Fibroblast of skin of scalp (primary cell): Measurements from ENCODE around the gene AAK1.
"Not testable (repeated sequence)": the region's sequence is repeated elsewhere in the genome, so short reads cannot be mapped to it uniquely, and the experiment has no call there.

Experiments used
- DNase-seq: peaks from one replicate; pipeline ENCODE4 v3.0.0-alpha.2; 2013

AAK1 gene

GRCh38 chr2:69481421-69481820 is 162.1 kb downstream of the AAK1 start:
- no peak for DNase-seq

GRCh38 chr2:69477627-69478026 is 165.9 kb downstream of the AAK1 start:
- DNase-seq = no peak

GRCh38 chr2:69474688-69475087 is 168.9 kb downstream of the AAK1 start:
- DNase-seq = no peak

- DNase-seq = no peak
These were observed 171.7 kb downstream of the AAK1 start for GRCh38 chr2:69471793-69472192.

- DNase-seq = no peak
These were observed 172.6 kb downstream of the AAK1 start for GRCh38 chr2:69470911-69471310.

GRCh38 chr2:69469784-69470183 is 173.8 kb downstream of the AAK1 start:
- DNase-seq = no peak

DNA sequence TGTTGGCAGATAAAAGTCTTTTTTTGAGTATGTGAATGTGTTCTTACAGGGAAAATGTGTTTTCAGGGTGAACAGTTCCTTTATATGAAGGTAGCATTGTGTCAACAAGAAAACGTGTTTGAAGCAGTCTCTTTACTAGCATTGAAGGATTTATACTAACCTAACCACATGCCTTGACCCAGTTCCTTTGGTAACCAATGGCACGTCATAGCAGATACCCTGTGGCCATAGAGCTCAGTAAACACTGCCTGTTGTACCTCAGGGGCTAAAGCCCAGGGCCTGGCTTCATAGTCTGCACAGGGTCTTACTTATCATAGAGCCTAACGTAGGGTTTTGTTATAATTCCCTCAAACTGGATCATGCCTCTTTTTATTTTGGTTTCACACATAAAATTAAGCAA is 174.2 kb downstream of the AAK1 start:
- DNase-seq = no peak

DNA sequence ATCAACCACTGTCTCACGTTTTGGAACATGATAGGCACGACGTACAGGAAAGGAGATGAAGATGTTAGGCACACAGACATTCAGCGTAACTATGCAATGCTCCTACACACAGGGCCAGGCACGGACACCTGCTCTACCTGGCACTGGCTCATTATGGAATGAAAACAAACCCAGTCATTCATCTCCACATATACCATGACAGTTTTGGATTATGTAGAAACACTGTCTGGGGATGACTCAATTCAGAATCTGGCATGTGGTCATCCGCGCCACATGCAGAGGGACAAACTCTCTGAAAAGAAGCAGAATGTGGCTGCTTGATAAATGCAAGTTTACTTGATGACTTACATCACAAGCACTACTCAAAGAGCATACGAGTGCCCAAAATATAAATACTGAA is 176.8 kb downstream of the AAK1 start:
- no peak for DNase-seq

DNA sequence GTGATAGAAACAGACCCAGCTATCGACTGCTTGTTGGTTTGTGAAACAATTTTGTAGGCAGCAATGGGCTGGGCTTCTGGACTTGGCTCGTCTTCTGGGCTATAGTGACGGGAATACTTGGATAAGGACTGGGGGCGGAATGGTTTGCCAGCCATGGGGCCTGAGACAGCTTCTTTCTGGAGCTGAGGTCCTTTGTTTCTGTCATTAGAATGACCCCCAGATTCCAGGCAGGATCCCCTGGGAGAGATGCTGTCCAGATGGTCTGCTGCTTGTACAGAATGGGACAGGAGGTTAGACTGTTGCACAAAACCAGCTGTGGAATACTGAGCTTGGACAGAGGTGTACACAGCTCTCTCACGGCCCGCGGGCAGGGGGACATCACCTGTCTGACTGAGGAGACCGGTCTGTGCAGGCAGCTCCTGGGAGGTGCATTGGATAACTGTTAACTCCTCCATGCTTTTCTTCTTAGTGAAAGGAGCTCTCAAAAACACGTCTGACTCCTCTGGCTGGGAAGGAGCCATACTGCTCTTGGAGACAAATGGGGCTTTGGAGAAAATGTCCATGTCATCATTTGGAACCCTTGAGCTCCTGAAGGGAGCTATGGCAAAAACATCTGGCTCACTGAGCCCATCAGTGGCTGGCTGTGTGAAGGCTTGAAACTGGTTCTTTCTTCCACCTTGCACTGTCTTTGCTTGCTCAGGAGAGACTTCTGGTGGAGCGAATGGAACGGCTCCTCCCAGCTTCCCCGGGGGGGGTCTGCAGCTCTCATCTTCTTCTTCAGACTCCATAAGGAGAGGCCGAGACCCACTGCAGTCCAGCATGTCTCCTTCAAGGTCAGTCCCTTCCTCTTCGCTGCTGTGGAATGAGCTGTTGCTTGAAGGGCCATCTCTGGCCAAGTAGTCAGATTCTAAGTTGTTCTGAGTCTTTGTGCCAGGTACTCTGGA is 177.8 kb downstream of the AAK1 start:
- no peak for DNase-seq

GRCh38 chr2:69464575-69464974 is 179.0 kb downstream of the AAK1 start:
- DNase-seq = peak; percentile 15

DNA sequence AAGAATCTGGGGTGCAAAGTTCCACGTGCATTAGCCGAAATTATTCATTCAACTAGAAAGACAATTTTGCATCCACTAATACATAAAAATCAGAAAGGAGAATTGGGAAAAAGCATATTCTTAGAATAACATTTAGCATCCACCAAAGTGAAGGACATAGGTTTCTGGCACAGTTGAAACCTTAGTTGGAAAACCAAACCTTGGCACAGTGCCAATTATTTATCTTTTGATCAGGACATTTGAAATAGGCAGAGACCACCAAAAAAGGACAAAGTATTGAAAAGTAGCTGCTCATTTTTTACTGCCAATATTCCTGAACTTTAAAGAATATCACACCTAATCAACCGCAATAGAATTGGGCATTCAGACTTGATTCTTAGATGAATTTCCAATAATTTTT is 180.8 kb downstream of the AAK1 start:
- no peak for DNase-seq

DNA sequence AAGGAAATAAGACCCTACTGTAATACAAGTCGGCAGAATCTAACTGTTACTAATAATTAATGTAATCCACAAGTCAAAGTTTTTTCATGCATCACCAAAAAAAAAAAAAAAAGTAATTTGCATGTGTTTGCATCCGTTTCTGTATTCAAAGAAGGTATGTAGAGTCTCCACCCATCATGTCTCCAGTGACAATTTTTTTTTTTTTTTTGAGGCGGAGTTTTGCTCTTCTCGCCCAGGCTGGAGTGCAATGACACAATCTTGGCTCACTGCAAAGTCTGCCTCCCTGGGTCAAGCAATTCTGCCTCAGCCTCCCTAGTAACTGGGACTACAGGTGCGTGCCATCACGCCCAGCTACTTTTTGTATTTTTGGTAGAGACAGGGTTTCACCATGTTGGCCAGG is 182.1 kb downstream of the AAK1 start:
- DNase-seq = no peak

- DNase-seq = no peak
These were observed 183.6 kb downstream of the AAK1 start for GRCh38 chr2:69459936-69460335.

GRCh38 chr2:69456950-69457445 is 186.5 kb downstream of the AAK1 start:
- DNase-seq = no peak

DNA sequence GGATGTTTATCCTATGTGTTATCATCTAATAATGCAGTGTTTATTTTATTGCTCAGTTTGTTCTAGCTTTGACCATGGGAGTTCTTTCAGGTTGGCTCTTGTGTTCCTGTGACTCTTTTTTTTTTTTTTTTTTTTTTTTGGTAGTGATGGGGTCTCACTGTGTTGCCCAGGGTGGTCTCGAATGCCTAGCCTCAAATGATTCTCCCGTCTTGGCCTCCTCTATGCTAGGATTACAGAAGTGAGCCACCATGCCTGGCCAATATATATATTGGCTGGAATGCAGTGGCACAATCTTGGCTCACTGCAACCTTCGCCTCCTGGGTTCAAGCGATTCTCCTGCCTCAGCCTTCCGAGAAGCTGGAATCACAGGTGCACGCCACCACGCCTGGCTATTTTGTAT is 187.4 kb downstream of the AAK1 start:
- no peak for DNase-seq

DNA sequence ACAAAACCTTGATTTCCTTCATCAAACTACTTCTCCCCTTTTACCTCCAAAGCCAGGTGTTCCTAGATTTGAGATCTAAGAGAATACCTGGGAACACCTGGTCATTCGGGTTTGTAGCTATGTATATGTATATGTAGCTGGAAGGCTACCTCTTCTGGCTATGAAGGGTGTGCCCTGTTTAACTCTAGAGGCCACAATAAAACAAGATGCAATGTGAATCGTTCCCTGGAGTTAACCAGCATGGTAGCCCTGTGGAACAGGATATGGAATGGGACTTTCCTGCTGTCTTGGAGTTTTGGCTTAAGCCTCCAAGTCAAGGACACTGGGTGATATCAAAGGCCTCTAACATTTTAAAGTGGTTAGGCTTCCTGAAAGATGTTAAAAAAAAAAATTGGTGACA is 188.6 kb downstream of the AAK1 start:
- no peak for DNase-seq

DNA sequence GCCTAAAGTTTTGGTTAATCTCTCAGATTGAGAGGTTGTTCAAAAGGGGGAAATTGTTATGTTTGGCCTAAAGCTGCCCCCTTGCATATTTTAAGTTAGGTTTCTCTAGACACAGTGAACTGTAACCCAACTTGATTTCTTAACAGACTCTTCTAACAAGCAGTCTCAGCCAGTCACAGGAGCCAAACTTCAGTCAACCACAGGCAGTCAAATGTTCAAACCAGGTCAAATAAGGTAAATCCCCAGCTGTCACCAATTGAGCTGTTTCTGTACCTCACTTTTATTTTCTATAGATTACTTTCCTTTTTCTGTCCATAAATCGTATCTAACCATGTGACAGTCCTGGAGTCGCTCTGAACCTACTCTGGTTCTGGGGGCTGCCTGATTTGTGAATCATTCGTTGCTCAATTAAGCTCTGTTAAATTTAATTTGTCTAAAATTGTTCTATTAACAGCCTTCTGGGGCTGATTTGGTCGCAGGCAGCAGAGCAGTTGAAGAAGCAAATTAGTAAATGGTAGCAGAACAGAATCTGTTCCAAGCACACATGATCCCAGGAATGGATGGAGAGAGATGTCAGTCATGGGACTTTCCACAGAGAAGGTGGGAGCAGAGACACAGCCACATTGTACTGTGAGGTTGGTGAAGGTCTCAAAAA is 189.9 kb downstream of the AAK1 start:
- DNase-seq = no peak

- DNase-seq = no peak
These were observed 190.9 kb downstream of the AAK1 start for GRCh38 chr2:69452687-69453086.

GRCh38 chr2:69450735-69451416 is 192.7 kb downstream of the AAK1 start:
- no peak for DNase-seq

GRCh38 chr2:69449906-69450305 is 193.6 kb downstream of the AAK1 start:
- DNase-seq = peak; percentile 21

- DNase-seq = not testable (repeated sequence)
These were observed 199.9 kb downstream of the AAK1 start for GRCh38 chr2:69443673-69444072.

GRCh38 chr2:69439499-69439898 is 204.0 kb downstream of the AAK1 start:
- DNase-seq = not testable (repeated sequence)

DNA sequence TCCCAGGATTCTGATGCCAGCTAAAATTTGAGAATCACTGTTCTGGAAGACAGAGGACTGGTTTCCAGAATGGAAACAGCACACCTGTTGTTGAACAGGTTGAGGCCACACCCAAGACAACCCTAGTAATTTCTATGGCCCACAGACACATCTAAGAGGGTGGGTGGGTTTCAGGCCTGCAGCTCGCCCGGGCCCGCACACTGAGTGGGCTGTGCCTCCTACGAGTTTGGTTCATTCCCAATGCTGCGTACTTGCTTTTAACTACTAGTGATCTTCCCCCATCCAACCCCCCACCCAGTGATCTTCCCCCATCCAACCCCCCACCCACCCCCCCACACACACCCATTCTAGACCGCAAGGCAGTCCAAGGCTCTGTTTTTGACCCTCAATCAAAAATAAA is 205.0 kb downstream of the AAK1 start:
- DNase-seq = no peak
